Endothelial cell of umbilical vein (primary cell): ENCODE measurements around the gene EMC8. TPM values are rescaled to one million over a fixed set of nuclear protein-coding genes. Genes with fewer than 3 reads are reported as not detected.

Source experiments
- BruUV-seq: library from RNA; stranded (reverse); fragments of 400-500 nt; replicated peaks from 2 replicates; lab custom pipeline; 2021; lab: Mats Ljungman, UMichigan
- CTCF ChIA-PET: fragments of 300-600, 350-600 bp; sonication (Branson Sonifier 250); formaldehyde crosslinking; loops from one replicate; lab custom pipeline; 2021; ENCODE audit warnings: antibody characterized with exemption, inconsistent platforms; lab: Charles Lee
- POLR2A ChIA-PET: fragments of 300-600, 350-600 bp; sonication (Branson Sonifier 250); formaldehyde crosslinking; loops from one replicate; lab custom pipeline; 2021; ENCODE audit warnings: antibody characterized with exemption, inconsistent platforms; lab: Charles Lee
- DNase-seq: peaks from one replicate; pipeline ENCODE4 v3.0.0-alpha.2; 2011; ENCODE audit warnings: low read depth, low spot score
- FAIRE-seq: peaks from 2 replicates; lab custom pipeline; 2011; peaks lifted over from hg19 to GRCh38; lab: Jason Lieb, UNC
- H2AFZ ChIP-seq: 2 replicates; pipeline ENCODE4 v1.6.0; 2012; ENCODE audit warnings: low read depth, low read length, control low read depth, inconsistent platforms
- H3K27ac ChIP-seq: 2 replicates; pipeline ENCODE4 v1.5.1; 2011; ENCODE audit warnings: low read depth, mild to moderate bottlenecking, control low read depth, low read length, moderate library complexity; ENCODE audit not compliant: insufficient read depth
- H3K27me3 ChIP-seq, 2 experiments: 2 replicates each; pipeline versions ENCODE4 v1.6.0 to v1.6.1; 2011; ENCODE audit warnings: low read length in 2 of 2, mixed read lengths in 1 of 2; ENCODE audit not compliant: control insufficient read depth in 2 of 2, insufficient read depth in 2 of 2
- H3K36me3 ChIP-seq, 2 experiments: 2 replicates in 1 of 2; 3 replicates in 1 of 2; pipeline ENCODE4 v1.5.1; 2011; ENCODE audit warnings: low read length in 2 of 2, mild to moderate bottlenecking in 1 of 2, moderate library complexity in 1 of 2; ENCODE audit not compliant: control insufficient read depth in 2 of 2, insufficient read depth in 2 of 2; ENCODE audit errors: extremely low read depth in 1 of 2
- H3K4me1 ChIP-seq: 3 replicates; pipeline ENCODE4 v1.5.1; 2011; ENCODE audit warnings: mild to moderate bottlenecking, low read length; ENCODE audit not compliant: control insufficient read depth, insufficient read depth; ENCODE audit errors: extremely low read depth
- H3K4me2 ChIP-seq: 2 replicates; pipeline ENCODE4 v1.6.1; 2011; ENCODE audit warnings: low read length, control low read depth, mixed read lengths; ENCODE audit not compliant: insufficient read depth
- H3K4me3 ChIP-seq, 3 experiments: fragments of 200-600 bp in 1 of 3; sonication (generic), shearing (Covaris generic) in 1 of 3; replicated peaks in 1 of 3; 2 replicates each; pipeline ENCODE4 v1.5.1; 2011 to 2016; ENCODE audit warnings: control low read depth in 3 of 3, low read length in 3 of 3, mild to moderate bottlenecking in 2 of 3, inconsistent platforms in 1 of 3, low read depth in 1 of 3, moderate library complexity in 1 of 3; ENCODE audit not compliant: insufficient read depth in 1 of 3
- H3K79me2 ChIP-seq: 2 replicates; pipeline ENCODE4 v1.6.0; 2012; ENCODE audit warnings: low read length, inconsistent platforms; ENCODE audit not compliant: control insufficient read depth, insufficient read depth
- H3K9ac ChIP-seq: replicated peaks from 2 replicates; pipeline ENCODE3; 2011; ENCODE audit warnings: low read length, control low read depth; ENCODE audit not compliant: insufficient read depth; ENCODE audit errors: extremely low read depth
- H3K9me1 ChIP-seq: replicated peaks from 3 replicates; pipeline ENCODE4 v1.6.0; 2011; ENCODE audit warnings: mild to moderate bottlenecking, low read length; ENCODE audit not compliant: control insufficient read depth, insufficient read depth; ENCODE audit errors: extremely low read depth
- H3K9me3 ChIP-seq: replicated peaks from 2 replicates; pipeline ENCODE4 v1.5.1; 2012; ENCODE audit warnings: low read length, inconsistent platforms; ENCODE audit not compliant: control insufficient read depth, insufficient read depth
- H4K20me1 ChIP-seq: replicated peaks from 2 replicates; pipeline ENCODE3; 2011; ENCODE audit warnings: mild to moderate bottlenecking, low read length; ENCODE audit not compliant: control insufficient read depth, insufficient read depth; ENCODE audit errors: extremely low read depth
- CTCF ChIP-seq, 2 donors: IDR thresholded peaks; 1 replicate in 1 of 2; 2 replicates in 1 of 2; pipeline ENCODE4 v1.5.1; 2011; ENCODE audit warnings: low read length in 2 of 2, mild to moderate bottlenecking in 2 of 2, moderate library complexity in 2 of 2, control low read depth in 1 of 2, inconsistent platforms in 1 of 2, low read depth in 1 of 2; ENCODE audit not compliant: insufficient read depth in 1 of 2; ENCODE audit errors: extremely low read depth in 1 of 2
- EZH2 ChIP-seq: IDR thresholded peaks from 2 replicates; pipeline ENCODE4 v1.6.1; 2012; ENCODE audit warnings: borderline replicate concordance, low read depth, mild to moderate bottlenecking, moderate library complexity, low read length, inconsistent platforms; ENCODE audit not compliant: severe bottlenecking
- FOS ChIP-seq: IDR thresholded peaks from 2 replicates; pipeline ENCODE4 v1.6.1; 2011; ENCODE audit warnings: mild to moderate bottlenecking, low read length, moderate library complexity, borderline replicate concordance; ENCODE audit not compliant: insufficient read depth
- GATA2 ChIP-seq: IDR thresholded peaks from 2 replicates; pipeline ENCODE4 v1.7.0; 2011; ENCODE audit warnings: low read depth, mild to moderate bottlenecking, moderate library complexity, mixed read lengths, low read length; ENCODE audit not compliant: insufficient read length, insufficient read depth
- JUN ChIP-seq: IDR thresholded peaks from 2 replicates; pipeline ENCODE4 v1.6.1; 2011; ENCODE audit warnings: borderline replicate concordance, low read depth; ENCODE audit not compliant: insufficient read length, insufficient read depth
- MAX ChIP-seq: IDR thresholded peaks from 2 replicates; pipeline ENCODE4 v1.6.1; 2011; ENCODE audit not compliant: insufficient read depth, insufficient read length
- MYC ChIP-seq: IDR thresholded peaks from one replicate; pipeline ENCODE4 v1.6.1; 2011; ENCODE audit warnings: mild to moderate bottlenecking, low read depth, low read length
- POLR2A ChIP-seq: IDR thresholded peaks from 2 replicates; pipeline ENCODE4 v1.6.1; 2012; ENCODE audit warnings: low read depth, mild to moderate bottlenecking, control low read depth, low read length
- POLR2AphosphoS5 ChIP-seq: IDR thresholded peaks from 2 replicates; pipeline ENCODE4 v1.6.1; 2012; ENCODE audit warnings: low read depth, mild to moderate bottlenecking, control low read depth, low read length, moderate library complexity; ENCODE audit not compliant: insufficient read depth
- dilution Hi-C: fragments of 300-500 bp; cut with MboI; formaldehyde crosslinking; loops from one replicate; pipeline ENCODE4 v1.15.0; 2019; ENCODE audit warnings: low sequenced_read_pairs; ENCODE audit not compliant: extremely low pct_ligation_motif_present
- intact Hi-C: fragments of 100-400 bp; cut with micrococcal nuclease; formaldehyde crosslinking; loops from one replicate; pipeline ENCODE4 v1.10.0; 2022
- polyA plus RNA-seq, 4 experiments: library from polyadenylated mRNA; depleted of rRNA in 3 of 4; stranded (reverse) in 3 of 4; unstranded in 1 of 4; fragments of >200 nt; gene quantifications; 2 replicates each; pipeline versions ENCODE4 v1.2.1 to v1.2.3, GENCODE V29; 2011 to 2012; ENCODE audit warnings: missing spikeins in 1 of 4
- total RNA-seq: library from RNA; stranded (reverse); gene quantifications from 2 replicates; pipeline ENCODE4 v1.2.3, GENCODE V29; 2021

EMC8 gene
- total and polyA plus RNA-seq, 2 donors (not counting 3 experiments of a cell fraction or from before 2014, with no cell fraction given): 51.2 to 59.6 TPM

- Histone ChIP-seq H4K20me1 (no peaks in the 10 kb centered on the region), H3K9me3 (no peaks in the 10 kb centered on the region), H3K4me2 (no peak overlapping the region), H3K4me1 (peaks cover 11% of the 10 kb centered on the region), H3K36me3 (peaks cover 8 to 22% of the 10 kb centered on the region in 2 experiments), H2AFZ (no peak overlapping the region), H3K9ac (no peak overlapping the region), H3K27ac (no peak overlapping the region), H3K79me2 (peaks cover 76% of the 10 kb centered on the region), H3K9me1 (no peaks in the 10 kb centered on the region), H3K27me3 (no peaks in the 10 kb centered on the region), H3K4me3 (no peak overlapping the region)
- FAIRE-seq (no peak), DNase-seq (no peak)
- CTCF ChIA-PET: interaction anchor here (1.3 to 1.8 kb wide), 2 partner anchors 8 to 10 kb away, joined by 4 to 6 read pairs; no protein-coding TSS in a partner anchor
- BruUV-seq: no TSS peak
- intact Hi-C loops: no loop called here
- TF ChIP-seq GATA2: no peak
- dilution Hi-C loops: no loop called here
- POLR2A ChIA-PET: no interaction called here
These were observed 10.5 kb downstream of the EMC8 start for GRCh38 chr16:85788819-85789218.

GRCh38 chr16:85785927-85786326 lies 13.4 kb downstream of the EMC8 start:
- no peaks in the 10 kb centered on the region for H3K9me1 ChIP-seq
- H4K20me1 ChIP-seq: no peaks in the 10 kb centered on the region
- CTCF ChIA-PET: no interaction called here
- H3K79me2 ChIP-seq: peaks cover 52% of the 10 kb centered on the region
- POLR2A ChIA-PET: no interaction called here
- H2AFZ ChIP-seq: no peak overlapping the region
- no peaks in the 10 kb centered on the region for H3K27me3 ChIP-seq
- DNase-seq (no peak), FAIRE-seq (no peak)
- BruUV-seq: no TSS peak
- H3K9ac ChIP-seq: no peak overlapping the region
- no peak overlapping the region for H3K27ac ChIP-seq
- H3K4me2 ChIP-seq: no peak overlapping the region
- no peaks in the 10 kb centered on the region for H3K9me3 ChIP-seq
- intact Hi-C loops (no loop called here), dilution Hi-C loops (no loop called here)
- peaks cover 8% of the 10 kb centered on the region for H3K4me1 ChIP-seq
- no peak overlapping the region for H3K4me3 ChIP-seq
- TF ChIP-seq EZH2 (no peak), POLR2A (no peak), MAX (no peak), JUN (no peak), FOS (no peak), GATA2 (no peak), MYC (no peak), CTCF (IDR thresholded peaks at IDR 0.05; ENCODE audit: extremely low read depth in 1 of 2, insufficient read depth in 1 of 2, low read depth in 1 of 2, low read length in 2 of 2) (no peak), POLR2AphosphoS5 (no peak)
- H3K36me3 ChIP-seq: peaks cover 8 to 28% of the 10 kb centered on the region in 2 experiments
